ENCODE results near the gene ATAD3B.

The ATAD3B gene

DNA sequence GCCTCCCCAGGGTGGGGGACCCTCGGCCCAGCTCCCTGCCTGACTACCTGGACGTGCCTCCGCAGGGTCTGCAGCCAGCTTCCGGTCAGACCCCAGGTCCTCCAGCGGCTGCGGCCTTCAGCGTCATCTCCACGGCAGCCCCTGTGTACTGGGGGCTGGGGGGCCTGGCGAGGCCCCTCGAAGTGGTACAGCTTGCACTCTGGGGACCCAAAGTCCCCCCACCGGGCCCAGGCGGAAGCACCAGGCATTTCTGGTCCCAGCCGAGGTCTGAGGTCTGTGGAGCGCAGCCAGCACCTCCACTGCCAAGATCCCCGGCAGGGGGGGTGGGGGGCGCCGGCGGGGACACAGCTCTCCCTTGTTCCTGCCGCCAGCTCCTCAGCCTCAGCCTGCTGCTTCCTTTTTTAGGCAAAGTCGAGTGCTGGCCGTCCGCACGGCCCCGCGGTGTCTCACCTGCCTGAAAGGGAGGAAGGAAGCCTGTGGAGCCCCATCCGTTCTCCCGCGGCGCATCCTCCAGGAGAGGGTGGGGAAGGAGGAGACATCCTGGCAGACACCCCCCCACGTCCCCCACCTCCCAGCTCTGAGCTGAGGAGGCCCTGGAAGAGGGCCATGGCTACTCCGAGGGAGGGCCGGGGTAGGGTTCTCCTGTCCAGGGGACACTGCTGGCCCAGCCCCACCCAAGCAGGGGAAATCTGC lies 37.3 kb upstream of the ATAD3B start:
- Histone ChIP-seq H3K4me1 (ENCODE audit: control insufficient read depth, insufficient read depth, low read length, poor library complexity, severe bottlenecking) (peaks cover 80% of the 10 kb centered on the region), H3K9me3 (ENCODE audit: control insufficient read depth, low read length) (no peaks in the 10 kb centered on the region), H3K27ac (ENCODE audit: low read depth, low read length, severe bottlenecking) (peak overlapping the region; percentile 93), H3K4me3 (ENCODE audit: extremely low read depth, insufficient read depth, low read length, poor library complexity, severe bottlenecking) (no peak overlapping the region), H3K36me3 (ENCODE audit: control insufficient read depth, insufficient read depth, low read length) (peaks cover 3% of the 10 kb centered on the region)
- 18 to 21% methylated on average over 20 to 31 of the region's 32 CpGs for WGBS, 2 experiments (ENCODE audit: insufficient coverage in 2 of 2)

DNA sequence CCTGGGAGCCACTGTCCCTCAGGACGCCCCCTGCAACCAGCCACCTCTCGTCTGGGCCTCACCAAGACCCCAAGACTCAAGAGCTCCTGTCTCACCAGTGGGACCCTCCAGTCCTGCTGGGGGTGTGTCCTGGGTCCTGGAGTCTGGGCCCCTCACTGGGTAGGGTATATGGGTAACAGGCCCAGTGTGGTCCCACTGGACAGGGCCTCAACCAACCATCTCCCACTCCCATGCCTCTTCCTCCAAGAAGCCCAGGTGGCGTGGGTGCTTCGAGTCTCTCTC lies 36.8 kb upstream of the ATAD3B start:
- Histone ChIP-seq H3K36me3 (ENCODE audit: control insufficient read depth, insufficient read depth, low read length) (peaks cover 3% of the 10 kb centered on the region), H3K27ac (ENCODE audit: low read depth, low read length, severe bottlenecking) (no peak overlapping the region), H3K9me3 (ENCODE audit: control insufficient read depth, low read length) (no peaks in the 10 kb centered on the region), H3K4me3 (ENCODE audit: extremely low read depth, insufficient read depth, low read length, poor library complexity, severe bottlenecking) (peak overlapping the region; percentile 55), H3K4me1 (ENCODE audit: control insufficient read depth, insufficient read depth, low read length, poor library complexity, severe bottlenecking) (peaks cover 75% of the 10 kb centered on the region)
- 67 to 83% methylated on average over 4 of the region's 4 CpGs for WGBS, 2 experiments (ENCODE audit: insufficient coverage in 2 of 2)

DNA sequence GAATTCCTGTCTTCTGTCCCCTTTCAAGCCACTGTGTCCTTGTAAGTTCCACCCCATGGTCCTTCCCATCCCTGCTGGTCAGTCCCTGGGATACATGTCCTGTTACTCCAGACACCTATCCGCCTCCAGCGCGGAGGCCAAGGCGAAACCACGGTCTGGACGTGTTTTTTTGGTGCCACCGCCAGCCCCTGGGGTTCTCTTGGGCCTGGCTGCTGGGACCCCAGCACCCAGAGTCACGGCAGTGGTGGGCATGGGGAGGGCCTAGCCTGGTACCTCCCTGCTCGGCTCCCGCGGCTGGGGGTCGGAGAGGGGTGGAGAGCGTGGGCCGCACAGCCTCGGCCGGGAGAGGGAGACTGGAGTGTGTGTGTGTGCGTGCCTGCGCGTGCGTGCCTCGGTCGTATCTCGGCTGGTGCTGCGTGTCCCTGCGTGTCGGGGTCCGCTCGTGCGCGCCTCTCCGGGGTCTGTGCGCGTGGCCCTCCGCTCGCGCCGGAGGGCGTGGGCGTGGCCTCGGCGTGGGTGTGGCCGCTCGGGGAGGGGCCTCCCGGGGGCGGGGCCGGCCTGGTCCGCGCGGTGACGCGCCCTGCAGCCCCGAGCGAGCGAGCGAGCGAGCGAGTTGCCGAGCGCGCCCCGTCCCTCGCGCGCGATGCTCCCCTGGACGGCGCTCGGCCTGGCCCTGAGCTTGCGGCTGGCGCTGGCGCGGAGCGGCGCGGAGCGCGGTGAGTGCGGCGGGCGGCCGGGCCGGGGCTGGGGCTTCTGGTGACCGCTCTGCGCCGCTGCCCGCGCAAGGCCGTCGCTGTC lies 36.3 kb upstream of the ATAD3B start, which contains the start of gene VWA1:
VWA1 (plus strand) TSS at position 585 of the 798 bp plus-strand sequence; CDS start at position 644, 59 bp downstream.
- Histone ChIP-seq H3K36me3 (ENCODE audit: control insufficient read depth, insufficient read depth, low read length) (peaks cover 3% of the 10 kb centered on the region), H3K4me3 (ENCODE audit: extremely low read depth, insufficient read depth, low read length, poor library complexity, severe bottlenecking) (peak within 1 kb of the TSS; percentile 55), H3K27ac (ENCODE audit: low read depth, low read length, severe bottlenecking) (peak within 1 kb of the TSS; percentile 93), H3K9me3 (ENCODE audit: control insufficient read depth, low read length) (no peaks in the 10 kb centered on the region), H3K4me1 (ENCODE audit: control insufficient read depth, insufficient read depth, low read length, poor library complexity, severe bottlenecking) (peaks cover 71% of the 10 kb centered on the region)
- WGBS, 2 experiments (ENCODE audit: insufficient coverage in 2 of 2), result 8 to 15% methylated on average over 31 to 83 of the region's 89 CpGs

GRCh38 chr1:1435911-1436629 lies 35.5 kb upstream of the ATAD3B start:
- peak overlapping the region; percentile 55 for H3K4me3 ChIP-seq (ENCODE audit: extremely low read depth, insufficient read depth, low read length, poor library complexity, severe bottlenecking)
- H3K36me3 ChIP-seq (ENCODE audit: control insufficient read depth, insufficient read depth, low read length), result peaks cover 9% of the 10 kb centered on the region
- H3K27ac ChIP-seq (ENCODE audit: low read depth, low read length, severe bottlenecking), result no peak overlapping the region
- H3K4me1 ChIP-seq (ENCODE audit: control insufficient read depth, insufficient read depth, low read length, poor library complexity, severe bottlenecking), result peaks cover 65% of the 10 kb centered on the region
- 18 to 23% methylated on average over 23 to 34 of the region's 40 CpGs for WGBS, 2 experiments (ENCODE audit: insufficient coverage in 2 of 2)
- H3K9me3 ChIP-seq (ENCODE audit: control insufficient read depth, low read length), result no peaks in the 10 kb centered on the region

DNA sequence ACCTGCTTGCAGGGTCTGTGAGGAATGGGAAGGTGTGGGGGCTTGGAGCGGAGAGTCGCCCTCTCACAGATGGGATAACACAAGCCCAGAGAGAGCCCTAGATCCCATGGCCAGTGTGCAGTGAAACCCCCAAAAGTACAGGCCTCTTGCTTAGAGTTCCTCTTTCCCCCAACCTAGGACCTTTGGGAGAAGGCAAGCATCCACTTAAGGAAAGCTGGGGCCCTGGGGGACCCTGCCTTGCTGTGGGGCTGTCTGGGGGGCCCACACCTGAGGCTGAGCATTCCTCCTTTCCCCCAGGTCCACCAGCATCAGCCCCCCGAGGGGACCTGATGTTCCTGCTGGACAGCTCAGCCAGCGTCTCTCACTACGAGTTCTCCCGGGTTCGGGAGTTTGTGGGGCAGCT lies 34.9 kb upstream of the ATAD3B start:
- peaks cover 59% of the 10 kb centered on the region for H3K4me1 ChIP-seq (ENCODE audit: control insufficient read depth, insufficient read depth, low read length, poor library complexity, severe bottlenecking)
- no peaks in the 10 kb centered on the region for H3K9me3 ChIP-seq (ENCODE audit: control insufficient read depth, low read length)
- peaks cover 9% of the 10 kb centered on the region for H3K36me3 ChIP-seq (ENCODE audit: control insufficient read depth, insufficient read depth, low read length)
- H3K27ac ChIP-seq (ENCODE audit: low read depth, low read length, severe bottlenecking), result no peak overlapping the region
- 94 to 96% methylated on average over 7 of the region's 7 CpGs for WGBS, 2 experiments (ENCODE audit: insufficient coverage in 2 of 2)
- H3K4me3 ChIP-seq (ENCODE audit: extremely low read depth, insufficient read depth, low read length, poor library complexity, severe bottlenecking), result peak overlapping the region; percentile 55

GRCh38 chr1:1437033-1437903 lies 34.3 kb upstream of the ATAD3B start:
- Histone ChIP-seq H3K4me3 (ENCODE audit: extremely low read depth, insufficient read depth, low read length, poor library complexity, severe bottlenecking) (no peak overlapping the region), H3K9me3 (ENCODE audit: control insufficient read depth, low read length) (no peaks in the 10 kb centered on the region), H3K27ac (ENCODE audit: low read depth, low read length, severe bottlenecking) (no peak overlapping the region), H3K4me1 (ENCODE audit: control insufficient read depth, insufficient read depth, low read length, poor library complexity, severe bottlenecking) (peaks cover 53% of the 10 kb centered on the region), H3K36me3 (ENCODE audit: control insufficient read depth, insufficient read depth, low read length) (peaks cover 9% of the 10 kb centered on the region)
- 89 to 94% methylated on average over 21 to 31 of the region's 31 CpGs for WGBS, 2 experiments (ENCODE audit: insufficient coverage in 2 of 2)

- H3K4me3 ChIP-seq (ENCODE audit: extremely low read depth, insufficient read depth, low read length, poor library complexity, severe bottlenecking), result no peak overlapping the region
- peaks cover 9% of the 10 kb centered on the region for H3K36me3 ChIP-seq (ENCODE audit: control insufficient read depth, insufficient read depth, low read length)
- no peaks in the 10 kb centered on the region for H3K9me3 ChIP-seq (ENCODE audit: control insufficient read depth, low read length)
- H3K27ac ChIP-seq (ENCODE audit: low read depth, low read length, severe bottlenecking), result no peak overlapping the region
- WGBS, 2 experiments (ENCODE audit: insufficient coverage in 2 of 2), result 81 to 86% methylated on average over 10 to 11 of the region's 11 CpGs
- peaks cover 46% of the 10 kb centered on the region for H3K4me1 ChIP-seq (ENCODE audit: control insufficient read depth, insufficient read depth, low read length, poor library complexity, severe bottlenecking)
These were observed 33.6 kb upstream of the ATAD3B start for GRCh38 chr1:1437904-1438376.

DNA sequence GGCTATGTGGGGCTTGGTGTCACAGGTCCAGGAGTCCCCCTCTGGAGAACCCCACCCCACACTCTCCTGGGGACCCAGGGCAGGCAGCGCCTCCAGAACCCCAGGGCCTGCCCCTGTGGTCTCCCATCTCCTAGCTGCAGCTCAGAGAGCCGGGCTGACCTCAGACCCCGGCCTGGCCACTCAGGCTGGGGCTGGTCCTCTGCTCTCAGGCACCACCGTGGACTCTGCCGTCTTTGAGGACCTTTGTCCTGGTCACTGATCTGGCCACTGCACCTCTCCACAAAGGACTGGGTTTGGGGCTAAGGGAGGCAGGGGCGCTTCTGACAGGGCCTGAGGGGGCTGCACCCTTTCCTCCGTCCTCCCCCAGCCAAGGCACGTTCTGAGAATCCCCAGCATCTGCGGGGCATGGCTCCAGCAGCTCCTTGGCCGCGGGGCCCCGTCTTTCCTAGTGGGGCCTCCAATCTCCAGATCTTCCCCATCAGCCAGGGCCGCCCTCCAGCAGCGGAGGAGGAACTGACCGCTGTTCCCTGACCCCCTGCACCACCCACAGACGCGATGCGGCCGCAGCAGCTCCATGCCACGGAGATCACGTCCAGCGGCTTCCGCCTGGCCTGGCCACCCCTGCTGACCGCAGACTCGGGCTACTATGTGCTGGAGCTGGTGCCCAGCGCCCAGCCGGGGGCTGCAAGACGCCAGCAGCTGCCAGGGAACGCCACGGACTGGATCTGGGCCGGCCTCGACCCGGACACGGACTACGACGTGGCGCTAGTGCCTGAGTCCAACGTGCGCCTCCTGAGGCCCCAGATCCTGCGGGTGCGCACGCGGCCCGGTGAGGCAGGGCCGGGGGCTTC lies 32.8 kb upstream of the ATAD3B start:
- Histone ChIP-seq H3K9me3 (ENCODE audit: control insufficient read depth, low read length) (no peaks in the 10 kb centered on the region), H3K27ac (ENCODE audit: low read depth, low read length, severe bottlenecking) (no peak overlapping the region), H3K36me3 (ENCODE audit: control insufficient read depth, insufficient read depth, low read length) (peaks cover 9% of the 10 kb centered on the region), H3K4me3 (ENCODE audit: extremely low read depth, insufficient read depth, low read length, poor library complexity, severe bottlenecking) (no peak overlapping the region), H3K4me1 (ENCODE audit: control insufficient read depth, insufficient read depth, low read length, poor library complexity, severe bottlenecking) (peaks cover 38% of the 10 kb centered on the region)
- 94 to 97% methylated on average over 42 to 45 of the region's 45 CpGs for WGBS, 2 experiments (ENCODE audit: insufficient coverage in 2 of 2)

GRCh38 chr1:1439546-1440261 lies 31.9 kb upstream of the ATAD3B start:
- H3K4me1 ChIP-seq (ENCODE audit: control insufficient read depth, insufficient read depth, low read length, poor library complexity, severe bottlenecking), result peaks cover 30% of the 10 kb centered on the region
- no peak overlapping the region for H3K4me3 ChIP-seq (ENCODE audit: extremely low read depth, insufficient read depth, low read length, poor library complexity, severe bottlenecking)
- WGBS, 2 experiments (ENCODE audit: insufficient coverage in 2 of 2), result 96 to 97% methylated on average over 62 to 71 of the region's 82 CpGs
- H3K9me3 ChIP-seq (ENCODE audit: control insufficient read depth, low read length), result no peaks in the 10 kb centered on the region
- H3K36me3 ChIP-seq (ENCODE audit: control insufficient read depth, insufficient read depth, low read length), result peaks cover 9% of the 10 kb centered on the region
- H3K27ac ChIP-seq (ENCODE audit: low read depth, low read length, severe bottlenecking), result no peak overlapping the region
